ENCODE results near the gene TSPAN9. TPM values are rescaled to one million over a fixed set of nuclear protein-coding genes. Genes with fewer than 3 reads are reported as not detected.

Gene TSPAN9
- total and polyA plus RNA-seq, 2 experiments from 2014 or later = 6.0 to 31.5 TPM

DNA sequence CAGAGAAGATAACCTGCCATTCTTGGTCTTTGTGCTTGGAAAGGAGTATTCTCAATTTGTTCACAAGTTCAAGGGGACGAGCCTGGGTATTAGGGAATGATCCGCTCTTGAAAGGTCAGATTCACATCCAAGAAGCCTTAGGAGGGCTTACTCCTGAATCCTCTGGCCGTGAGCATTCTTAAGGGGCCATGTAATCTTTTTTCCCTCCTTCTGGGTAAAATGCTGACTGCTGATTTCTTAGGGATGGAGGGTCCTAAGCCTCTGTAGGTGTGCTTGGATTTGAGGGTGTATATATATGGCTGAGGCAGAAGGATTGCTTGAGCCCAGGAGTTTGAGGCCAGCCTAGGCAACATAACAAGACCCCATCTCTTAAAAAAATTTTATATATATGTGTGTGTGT is 149.1 kb downstream of the TSPAN9 start:
- no peak overlapping the region for H3K4me3 ChIP-seq
- no peak overlapping the region for H2AFZ ChIP-seq
- no peaks in the 10 kb centered on the region for H3K36me3 ChIP-seq (ENCODE audit: insufficient read depth)
- H3K9me2 ChIP-seq (ENCODE audit: insufficient read depth) = no peaks in the 10 kb centered on the region
- Mint-ChIP-seq H3K27ac (no peak overlapping the region), H3K9me3 (peaks cover 11% of the 10 kb centered on the region; the same call in 2 of the 3 replicates), H3K27me3 (ENCODE audit: insufficient read depth, low read depth, poor library complexity) (peaks cover 14% of the 10 kb centered on the region), H3K4me3 (no peak overlapping the region), H3K4me1 (peaks cover 49% of the 10 kb centered on the region), H3K36me3 (ENCODE audit: low read depth) (peaks cover 11% of the 10 kb centered on the region; the same call in 2 of the 3 replicates)
- H3F3A ChIP-seq (replicated peaks; ENCODE audit: low read depth) = no peaks in the 10 kb centered on the region
- no peak for DNase-seq (ENCODE audit: low spot score)
- no peak overlapping the region for H3K27ac ChIP-seq (ENCODE audit: low read depth)
- TF ChIP-seq EZH2 (IDR thresholded peaks at IDR 0.05; ENCODE audit: low read depth, unreplicated experiment) (no peak), JUNB (IDR thresholded peaks at IDR 0.05; ENCODE audit: unreplicated experiment) (no peak), ZNF114 (CRISPR knock-in tag; IDR thresholded peaks at IDR 0.05) (no peak), POLR2AphosphoS5 (IDR thresholded peaks at IDR 0.05; ENCODE audit: low read depth) (no peak), CREB1 (CRISPR knock-in tag; IDR thresholded peaks at IDR 0.05; ENCODE audit: low read depth) (no peak), EZH2phosphoT487 (IDR thresholded peaks at IDR 0.05; ENCODE audit: unreplicated experiment) (no peak), STAT1 (IDR thresholded peaks at IDR 0.05; ENCODE audit: unreplicated experiment) (no peak), NANOG (IDR thresholded peaks at IDR 0.05; ENCODE audit: borderline replicate concordance) (no peak), ZNF331 (CRISPR knock-in tag; IDR thresholded peaks at IDR 0.05; ENCODE audit: low read depth) (no peak)
- TF ChIP-seq, protein P1, sequence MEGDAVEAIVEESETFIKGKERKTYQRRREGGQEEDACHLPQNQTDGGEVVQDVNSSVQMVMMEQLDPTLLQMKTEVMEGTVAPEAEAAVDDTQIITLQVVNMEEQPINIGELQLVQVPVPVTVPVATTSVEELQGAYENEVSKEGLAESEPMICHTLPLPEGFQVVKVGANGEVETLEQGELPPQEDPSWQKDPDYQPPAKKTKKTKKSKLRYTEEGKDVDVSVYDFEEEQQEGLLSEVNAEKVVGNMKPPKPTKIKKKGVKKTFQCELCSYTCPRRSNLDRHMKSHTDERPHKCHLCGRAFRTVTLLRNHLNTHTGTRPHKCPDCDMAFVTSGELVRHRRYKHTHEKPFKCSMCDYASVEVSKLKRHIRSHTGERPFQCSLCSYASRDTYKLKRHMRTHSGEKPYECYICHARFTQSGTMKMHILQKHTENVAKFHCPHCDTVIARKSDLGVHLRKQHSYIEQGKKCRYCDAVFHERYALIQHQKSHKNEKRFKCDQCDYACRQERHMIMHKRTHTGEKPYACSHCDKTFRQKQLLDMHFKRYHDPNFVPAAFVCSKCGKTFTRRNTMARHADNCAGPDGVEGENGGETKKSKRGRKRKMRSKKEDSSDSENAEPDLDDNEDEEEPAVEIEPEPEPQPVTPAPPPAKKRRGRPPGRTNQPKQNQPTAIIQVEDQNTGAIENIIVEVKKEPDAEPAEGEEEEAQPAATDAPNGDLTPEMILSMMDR (conservative IDR thresholded peaks at IDR 0.05; ENCODE audit: low read depth in 2 of 2) = no peak
- TF ChIP-seq, protein P2, sequence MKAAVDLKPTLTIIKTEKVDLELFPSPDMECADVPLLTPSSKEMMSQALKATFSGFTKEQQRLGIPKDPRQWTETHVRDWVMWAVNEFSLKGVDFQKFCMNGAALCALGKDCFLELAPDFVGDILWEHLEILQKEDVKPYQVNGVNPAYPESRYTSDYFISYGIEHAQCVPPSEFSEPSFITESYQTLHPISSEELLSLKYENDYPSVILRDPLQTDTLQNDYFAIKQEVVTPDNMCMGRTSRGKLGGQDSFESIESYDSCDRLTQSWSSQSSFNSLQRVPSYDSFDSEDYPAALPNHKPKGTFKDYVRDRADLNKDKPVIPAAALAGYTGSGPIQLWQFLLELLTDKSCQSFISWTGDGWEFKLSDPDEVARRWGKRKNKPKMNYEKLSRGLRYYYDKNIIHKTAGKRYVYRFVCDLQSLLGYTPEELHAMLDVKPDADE (IDR thresholded peaks at IDR 0.05) = no peak
- TF ChIP-seq, protein P3, sequence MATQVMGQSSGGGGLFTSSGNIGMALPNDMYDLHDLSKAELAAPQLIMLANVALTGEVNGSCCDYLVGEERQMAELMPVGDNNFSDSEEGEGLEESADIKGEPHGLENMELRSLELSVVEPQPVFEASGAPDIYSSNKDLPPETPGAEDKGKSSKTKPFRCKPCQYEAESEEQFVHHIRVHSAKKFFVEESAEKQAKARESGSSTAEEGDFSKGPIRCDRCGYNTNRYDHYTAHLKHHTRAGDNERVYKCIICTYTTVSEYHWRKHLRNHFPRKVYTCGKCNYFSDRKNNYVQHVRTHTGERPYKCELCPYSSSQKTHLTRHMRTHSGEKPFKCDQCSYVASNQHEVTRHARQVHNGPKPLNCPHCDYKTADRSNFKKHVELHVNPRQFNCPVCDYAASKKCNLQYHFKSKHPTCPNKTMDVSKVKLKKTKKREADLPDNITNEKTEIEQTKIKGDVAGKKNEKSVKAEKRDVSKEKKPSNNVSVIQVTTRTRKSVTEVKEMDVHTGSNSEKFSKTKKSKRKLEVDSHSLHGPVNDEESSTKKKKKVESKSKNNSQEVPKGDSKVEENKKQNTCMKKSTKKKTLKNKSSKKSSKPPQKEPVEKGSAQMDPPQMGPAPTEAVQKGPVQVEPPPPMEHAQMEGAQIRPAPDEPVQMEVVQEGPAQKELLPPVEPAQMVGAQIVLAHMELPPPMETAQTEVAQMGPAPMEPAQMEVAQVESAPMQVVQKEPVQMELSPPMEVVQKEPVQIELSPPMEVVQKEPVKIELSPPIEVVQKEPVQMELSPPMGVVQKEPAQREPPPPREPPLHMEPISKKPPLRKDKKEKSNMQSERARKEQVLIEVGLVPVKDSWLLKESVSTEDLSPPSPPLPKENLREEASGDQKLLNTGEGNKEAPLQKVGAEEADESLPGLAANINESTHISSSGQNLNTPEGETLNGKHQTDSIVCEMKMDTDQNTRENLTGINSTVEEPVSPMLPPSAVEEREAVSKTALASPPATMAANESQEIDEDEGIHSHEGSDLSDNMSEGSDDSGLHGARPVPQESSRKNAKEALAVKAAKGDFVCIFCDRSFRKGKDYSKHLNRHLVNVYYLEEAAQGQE (IDR thresholded peaks at IDR 0.05; ENCODE audit: unreplicated experiment) = no peak
- TF ChIP-seq, protein P4, sequence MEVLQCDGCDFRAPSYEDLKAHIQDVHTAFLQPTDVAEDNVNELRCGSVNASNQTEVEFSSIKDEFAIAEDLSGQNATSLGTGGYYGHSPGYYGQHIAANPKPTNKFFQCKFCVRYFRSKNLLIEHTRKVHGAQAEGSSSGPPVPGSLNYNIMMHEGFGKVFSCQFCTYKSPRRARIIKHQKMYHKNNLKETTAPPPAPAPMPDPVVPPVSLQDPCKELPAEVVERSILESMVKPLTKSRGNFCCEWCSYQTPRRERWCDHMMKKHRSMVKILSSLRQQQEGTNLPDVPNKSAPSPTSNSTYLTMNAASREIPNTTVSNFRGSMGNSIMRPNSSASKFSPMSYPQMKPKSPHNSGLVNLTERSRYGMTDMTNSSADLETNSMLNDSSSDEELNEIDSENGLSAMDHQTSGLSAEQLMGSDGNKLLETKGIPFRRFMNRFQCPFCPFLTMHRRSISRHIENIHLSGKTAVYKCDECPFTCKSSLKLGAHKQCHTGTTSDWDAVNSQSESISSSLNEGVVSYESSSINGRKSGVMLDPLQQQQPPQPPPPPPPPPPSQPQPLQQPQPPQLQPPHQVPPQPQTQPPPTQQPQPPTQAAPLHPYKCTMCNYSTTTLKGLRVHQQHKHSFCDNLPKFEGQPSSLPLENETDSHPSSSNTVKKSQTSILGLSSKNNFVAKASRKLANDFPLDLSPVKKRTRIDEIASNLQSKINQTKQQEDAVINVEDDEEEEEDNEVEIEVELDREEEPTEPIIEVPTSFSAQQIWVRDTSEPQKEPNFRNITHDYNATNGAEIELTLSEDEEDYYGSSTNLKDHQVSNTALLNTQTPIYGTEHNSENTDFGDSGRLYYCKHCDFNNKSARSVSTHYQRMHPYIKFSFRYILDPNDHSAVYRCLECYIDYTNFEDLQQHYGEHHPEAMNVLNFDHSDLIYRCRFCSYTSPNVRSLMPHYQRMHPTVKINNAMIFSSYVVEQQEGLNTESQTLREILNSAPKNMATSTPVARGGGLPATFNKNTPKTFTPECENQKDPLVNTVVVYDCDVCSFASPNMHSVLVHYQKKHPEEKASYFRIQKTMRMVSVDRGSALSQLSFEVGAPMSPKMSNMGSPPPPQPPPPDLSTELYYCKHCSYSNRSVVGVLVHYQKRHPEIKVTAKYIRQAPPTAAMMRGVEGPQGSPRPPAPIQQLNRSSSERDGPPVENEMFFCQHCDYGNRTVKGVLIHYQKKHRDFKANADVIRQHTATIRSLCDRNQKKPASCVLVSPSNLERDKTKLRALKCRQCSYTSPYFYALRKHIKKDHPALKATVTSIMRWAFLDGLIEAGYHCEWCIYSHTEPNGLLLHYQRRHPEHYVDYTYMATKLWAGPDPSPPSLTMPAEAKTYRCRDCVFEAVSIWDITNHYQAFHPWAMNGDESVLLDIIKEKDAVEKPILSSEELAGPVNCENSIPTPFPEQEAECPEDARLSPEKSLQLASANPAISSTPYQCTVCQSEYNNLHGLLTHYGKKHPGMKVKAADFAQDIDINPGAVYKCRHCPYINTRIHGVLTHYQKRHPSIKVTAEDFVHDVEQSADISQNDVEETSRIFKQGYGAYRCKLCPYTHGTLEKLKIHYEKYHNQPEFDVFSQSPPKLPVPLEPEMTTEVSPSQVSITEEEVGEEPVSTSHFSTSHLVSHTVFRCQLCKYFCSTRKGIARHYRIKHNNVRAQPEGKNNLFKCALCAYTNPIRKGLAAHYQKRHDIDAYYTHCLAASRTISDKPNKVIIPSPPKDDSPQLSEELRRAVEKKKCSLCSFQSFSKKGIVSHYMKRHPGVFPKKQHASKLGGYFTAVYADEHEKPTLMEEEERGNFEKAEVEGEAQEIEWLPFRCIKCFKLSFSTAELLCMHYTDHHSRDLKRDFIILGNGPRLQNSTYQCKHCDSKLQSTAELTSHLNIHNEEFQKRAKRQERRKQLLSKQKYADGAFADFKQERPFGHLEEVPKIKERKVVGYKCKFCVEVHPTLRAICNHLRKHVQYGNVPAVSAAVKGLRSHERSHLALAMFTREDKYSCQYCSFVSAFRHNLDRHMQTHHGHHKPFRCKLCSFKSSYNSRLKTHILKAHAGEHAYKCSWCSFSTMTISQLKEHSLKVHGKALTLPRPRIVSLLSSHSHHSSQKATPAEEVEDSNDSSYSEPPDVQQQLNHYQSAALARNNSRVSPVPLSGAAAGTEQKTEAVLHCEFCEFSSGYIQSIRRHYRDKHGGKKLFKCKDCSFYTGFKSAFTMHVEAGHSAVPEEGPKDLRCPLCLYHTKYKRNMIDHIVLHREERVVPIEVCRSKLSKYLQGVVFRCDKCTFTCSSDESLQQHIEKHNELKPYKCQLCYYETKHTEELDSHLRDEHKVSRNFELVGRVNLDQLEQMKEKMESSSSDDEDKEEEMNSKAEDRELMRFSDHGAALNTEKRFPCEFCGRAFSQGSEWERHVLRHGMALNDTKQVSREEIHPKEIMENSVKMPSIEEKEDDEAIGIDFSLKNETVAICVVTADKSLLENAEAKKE (CRISPR knock-in tag; IDR thresholded peaks at IDR 0.05) = no peak
- H3K4me1 ChIP-seq (ENCODE audit: insufficient read depth) = peaks cover 17% of the 10 kb centered on the region
- H3K27me3 ChIP-seq (ENCODE audit: insufficient read depth) = no peaks in the 10 kb centered on the region
- no peak for ATAC-seq
- H3K79me2 ChIP-seq (replicated peaks; ENCODE audit: insufficient read depth) = no peaks in the 10 kb centered on the region
- no peak overlapping the region for H3K4me2 ChIP-seq
- H4K20me1 ChIP-seq (replicated peaks; ENCODE audit: insufficient read depth) = no peaks in the 10 kb centered on the region; the same call in 1 of the 2 replicates
